GM12872 (cell line): ENCODE results near the gene TNXB.

Experiments used
- TF ChIP-seq, protein P1 (sequence below): IDR thresholded peaks from 3 replicates; pipeline ENCODE4 v1.5.1; 2011; ENCODE audit warnings: low read depth, mild to moderate bottlenecking, low read length, moderate library complexity; ENCODE audit not compliant: insufficient read depth

Gene TNXB

DNA sequence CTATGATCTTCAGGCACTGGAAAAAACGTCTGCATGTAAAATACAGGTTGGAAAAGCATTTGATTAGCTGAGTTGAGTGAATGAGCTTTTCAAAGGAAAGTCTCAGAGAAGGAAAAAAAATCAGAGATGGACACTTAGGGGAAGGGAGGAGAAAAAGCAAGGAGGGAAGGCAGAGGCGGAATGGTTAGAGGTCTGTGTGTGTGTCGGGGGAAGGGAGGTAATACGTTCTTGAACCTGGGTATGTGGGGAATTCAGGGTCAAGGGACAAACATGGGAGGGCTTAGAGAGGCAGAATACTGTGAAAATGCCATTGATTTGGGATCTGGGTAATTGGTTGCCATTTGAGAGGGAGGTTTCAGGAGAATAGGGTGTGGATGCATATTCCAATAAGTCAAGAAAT is 37.5 kb upstream of the TNXB start:
- TF ChIP-seq, protein P1, sequence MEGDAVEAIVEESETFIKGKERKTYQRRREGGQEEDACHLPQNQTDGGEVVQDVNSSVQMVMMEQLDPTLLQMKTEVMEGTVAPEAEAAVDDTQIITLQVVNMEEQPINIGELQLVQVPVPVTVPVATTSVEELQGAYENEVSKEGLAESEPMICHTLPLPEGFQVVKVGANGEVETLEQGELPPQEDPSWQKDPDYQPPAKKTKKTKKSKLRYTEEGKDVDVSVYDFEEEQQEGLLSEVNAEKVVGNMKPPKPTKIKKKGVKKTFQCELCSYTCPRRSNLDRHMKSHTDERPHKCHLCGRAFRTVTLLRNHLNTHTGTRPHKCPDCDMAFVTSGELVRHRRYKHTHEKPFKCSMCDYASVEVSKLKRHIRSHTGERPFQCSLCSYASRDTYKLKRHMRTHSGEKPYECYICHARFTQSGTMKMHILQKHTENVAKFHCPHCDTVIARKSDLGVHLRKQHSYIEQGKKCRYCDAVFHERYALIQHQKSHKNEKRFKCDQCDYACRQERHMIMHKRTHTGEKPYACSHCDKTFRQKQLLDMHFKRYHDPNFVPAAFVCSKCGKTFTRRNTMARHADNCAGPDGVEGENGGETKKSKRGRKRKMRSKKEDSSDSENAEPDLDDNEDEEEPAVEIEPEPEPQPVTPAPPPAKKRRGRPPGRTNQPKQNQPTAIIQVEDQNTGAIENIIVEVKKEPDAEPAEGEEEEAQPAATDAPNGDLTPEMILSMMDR, result no peak

- TF ChIP-seq, protein P1, result no peak
These were observed 37.1 kb upstream of the TNXB start for GRCh38 chr6:32146287-32146686.

DNA sequence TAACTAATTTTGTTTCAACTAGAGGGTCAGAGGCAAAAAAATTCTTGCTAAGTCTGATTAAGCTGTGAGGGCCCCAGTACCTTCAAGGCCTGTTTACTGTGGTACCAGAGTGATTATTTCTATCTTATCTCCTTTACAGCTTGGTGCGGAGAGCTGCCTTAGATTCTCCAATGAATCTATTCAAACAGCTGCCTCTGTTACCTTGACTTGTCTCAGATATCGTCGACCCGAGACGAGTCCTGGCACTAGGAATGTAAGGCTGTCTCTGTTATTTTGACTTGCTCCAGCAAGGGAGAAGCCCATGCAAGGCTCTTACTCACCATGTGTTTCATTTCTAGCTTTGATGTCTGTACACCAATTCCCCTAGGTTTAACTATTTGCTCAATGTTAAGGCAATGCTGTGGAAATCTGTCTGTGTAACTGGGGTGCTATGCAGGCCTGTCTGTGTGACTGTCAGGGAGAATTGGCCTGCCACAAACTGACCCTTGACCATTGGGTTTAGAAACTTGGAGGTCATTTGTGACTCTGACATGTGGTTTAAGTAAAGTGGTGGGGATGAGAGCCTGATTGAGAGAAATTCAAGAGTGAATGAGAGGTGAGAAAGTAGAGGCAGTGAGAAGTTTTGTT is 31.4 kb upstream of the TNXB start:
- TF ChIP-seq, protein P1, result no peak

DNA sequence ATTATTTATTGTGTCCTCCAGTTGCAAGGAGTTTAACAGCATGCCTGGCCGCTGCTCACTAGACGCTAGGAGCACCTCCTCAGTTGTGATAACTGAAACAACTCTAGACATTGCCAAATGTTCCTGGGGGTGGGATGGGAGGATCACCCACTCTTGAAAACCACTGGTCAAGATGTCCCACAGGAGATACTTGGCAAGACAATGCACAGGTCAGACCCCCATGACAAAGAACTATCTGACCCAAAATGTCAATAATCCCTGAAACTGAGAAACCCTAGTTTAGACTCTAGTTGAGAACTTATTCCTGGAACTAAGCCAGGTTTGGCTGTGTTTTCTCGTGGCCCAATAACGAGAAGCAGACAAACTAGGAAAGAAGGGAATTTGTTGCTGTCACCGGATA is 30.5 kb upstream of the TNXB start:
- TF ChIP-seq, protein P1, result no peak

DNA sequence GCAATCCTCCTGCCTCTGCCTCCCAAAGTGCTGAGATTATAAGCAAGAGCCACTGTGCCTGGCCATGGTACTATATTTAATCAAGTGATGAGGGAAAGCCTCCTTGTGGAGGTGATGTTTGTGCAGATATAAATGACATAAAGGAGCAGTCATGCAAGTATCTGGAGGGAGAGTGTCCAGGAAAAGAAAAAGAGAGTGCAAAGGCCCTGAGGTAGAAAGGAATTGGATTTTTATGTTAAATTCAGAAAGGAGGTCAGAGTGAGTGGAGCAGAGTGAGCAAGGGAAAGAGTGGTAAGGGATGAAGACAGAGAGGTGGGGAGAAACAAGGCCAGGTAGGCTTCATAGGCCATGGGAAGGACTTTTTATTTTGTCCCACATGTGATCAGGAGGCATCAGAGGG is 28.3 kb upstream of the TNXB start:
- TF ChIP-seq, protein P1, result no peak

GRCh38 chr6:32133786-32134185 is 24.6 kb upstream of the TNXB start:
- TF ChIP-seq, protein P1, result no peak

- TF ChIP-seq, protein P1, result no peak
These were observed 23.0 kb upstream of the TNXB start for GRCh38 chr6:32132110-32132509.
